ENCODE results near the gene PAMR1. TPM values are rescaled to one million over a fixed set of nuclear protein-coding genes. Genes with fewer than 3 reads are reported as not detected.

PAMR1 gene
- total RNA-seq, 4 donors from 2014 or later: 0.49 to 3.2 (median 1.4) TPM

DNA sequence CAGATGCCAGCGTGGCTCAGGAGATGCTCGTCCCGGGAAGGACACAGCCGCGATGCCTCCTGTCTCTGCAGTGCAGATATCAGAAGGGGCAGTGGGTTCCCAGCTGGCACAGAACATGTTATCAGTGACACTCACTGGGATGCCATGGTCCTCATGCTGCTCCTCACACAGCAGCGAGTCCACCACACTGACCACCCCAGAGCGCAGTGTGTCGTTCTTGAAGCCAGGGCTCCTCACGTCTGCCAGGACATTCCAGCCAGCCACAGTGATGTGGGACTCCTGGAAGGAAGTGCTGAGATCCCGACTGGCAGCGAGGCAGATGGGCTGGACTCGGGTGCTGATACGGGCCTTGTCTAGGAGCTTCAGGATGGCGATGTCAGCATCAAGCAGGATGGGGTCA, 93.0 kb downstream of the PAMR1 start:
- TF ChIP-seq, protein P1, sequence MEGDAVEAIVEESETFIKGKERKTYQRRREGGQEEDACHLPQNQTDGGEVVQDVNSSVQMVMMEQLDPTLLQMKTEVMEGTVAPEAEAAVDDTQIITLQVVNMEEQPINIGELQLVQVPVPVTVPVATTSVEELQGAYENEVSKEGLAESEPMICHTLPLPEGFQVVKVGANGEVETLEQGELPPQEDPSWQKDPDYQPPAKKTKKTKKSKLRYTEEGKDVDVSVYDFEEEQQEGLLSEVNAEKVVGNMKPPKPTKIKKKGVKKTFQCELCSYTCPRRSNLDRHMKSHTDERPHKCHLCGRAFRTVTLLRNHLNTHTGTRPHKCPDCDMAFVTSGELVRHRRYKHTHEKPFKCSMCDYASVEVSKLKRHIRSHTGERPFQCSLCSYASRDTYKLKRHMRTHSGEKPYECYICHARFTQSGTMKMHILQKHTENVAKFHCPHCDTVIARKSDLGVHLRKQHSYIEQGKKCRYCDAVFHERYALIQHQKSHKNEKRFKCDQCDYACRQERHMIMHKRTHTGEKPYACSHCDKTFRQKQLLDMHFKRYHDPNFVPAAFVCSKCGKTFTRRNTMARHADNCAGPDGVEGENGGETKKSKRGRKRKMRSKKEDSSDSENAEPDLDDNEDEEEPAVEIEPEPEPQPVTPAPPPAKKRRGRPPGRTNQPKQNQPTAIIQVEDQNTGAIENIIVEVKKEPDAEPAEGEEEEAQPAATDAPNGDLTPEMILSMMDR (IDR thresholded peaks at IDR 0.05 in 4 of 5, conservative IDR thresholded peaks at IDR 0.05 in 1 of 5): no peak
- no peak for TF ChIP-seq POLR2A (IDR thresholded peaks at IDR 0.05)
- Histone ChIP-seq H3K27me3 (peaks cover 0 to 3% (median 0%) of the 10 kb centered on the region in 3 donors), H3K4me3 (no peak overlapping the region), H3K9me3 (no peaks in the 10 kb centered on the region), H3K4me1 (no peaks in the 10 kb centered on the region), H3K36me3 (no peaks in the 10 kb centered on the region), H3K27ac (no peak overlapping the region)
- ATAC-seq (no peak), DNase-seq (no peak)
- in situ Hi-C loops (cut with MboI; ENCODE audit: low sequenced_read_pairs in 4 of 4) (no loop called here), intact Hi-C loops (cut with DNase I; ENCODE audit: low total_unique reads) (no loop called here)

DNA sequence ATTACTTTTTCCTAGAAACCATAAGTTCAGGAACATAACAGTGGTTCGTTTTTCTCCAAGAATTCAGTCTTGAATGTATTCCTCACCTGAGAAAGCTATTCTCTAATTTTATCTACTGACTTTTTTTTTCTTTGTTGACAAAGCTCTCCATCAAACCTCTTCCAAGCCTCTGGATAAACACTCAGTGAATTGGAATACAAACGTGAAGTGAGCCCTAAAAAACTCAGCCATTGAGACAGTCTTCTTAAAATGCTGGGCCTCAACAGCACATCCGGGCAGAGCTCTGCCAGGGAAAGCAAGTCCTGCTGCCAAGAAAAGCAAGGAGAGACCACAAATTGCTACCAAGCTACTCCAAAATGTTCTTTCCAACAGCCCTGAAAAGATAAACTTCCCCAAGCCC, 98.3 kb downstream of the PAMR1 start:
- DNase-seq (no peak), ATAC-seq (no peak)
- in situ Hi-C loops (cut with MboI; ENCODE audit: low sequenced_read_pairs in 4 of 4) (no loop called here), intact Hi-C loops (cut with DNase I; ENCODE audit: low total_unique reads) (no loop called here)
- Histone ChIP-seq H3K27me3 (peaks cover under 1 to 11% (median 6%) of the 10 kb centered on the region in 3 donors), H3K27ac (no peak overlapping the region), H3K9me3 (no peaks in the 10 kb centered on the region), H3K4me1 (no peaks in the 10 kb centered on the region), H3K4me3 (no peak overlapping the region), H3K36me3 (no peaks in the 10 kb centered on the region)
- TF ChIP-seq, protein P1 (IDR thresholded peaks at IDR 0.05 in 4 of 5, conservative IDR thresholded peaks at IDR 0.05 in 1 of 5): no peak
- no peak for TF ChIP-seq POLR2A (IDR thresholded peaks at IDR 0.05)

DNA sequence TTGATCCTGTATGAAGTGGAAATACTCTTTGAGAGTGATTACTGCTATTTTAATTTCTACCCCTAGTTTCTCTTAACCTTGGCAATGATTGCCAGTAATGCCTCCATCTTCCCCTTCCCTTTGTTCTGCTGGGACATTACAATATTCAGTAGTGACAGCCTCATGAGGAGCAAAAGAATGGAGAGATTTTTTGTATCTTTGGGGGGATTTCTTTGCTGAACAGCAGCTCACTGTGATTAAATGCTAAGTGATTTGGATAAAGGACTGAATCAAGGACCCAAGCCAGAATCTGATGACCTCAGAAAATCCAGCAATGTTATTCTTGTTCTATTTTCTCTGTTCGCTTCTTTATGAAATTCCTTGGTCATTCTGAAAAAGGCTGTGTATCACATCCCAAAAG, 99.1 kb downstream of the PAMR1 start:
- Histone ChIP-seq H3K9me3 (no peaks in the 10 kb centered on the region), H3K27ac (no peak overlapping the region), H3K36me3 (no peaks in the 10 kb centered on the region), H3K4me3 (no peak overlapping the region), H3K4me1 (no peaks in the 10 kb centered on the region), H3K27me3 (peaks cover 6 to 14% (median 7%) of the 10 kb centered on the region in 3 donors)
- DNase-seq (no peak), ATAC-seq (no peak)
- TF ChIP-seq, protein P1 (IDR thresholded peaks at IDR 0.05 in 4 of 5, conservative IDR thresholded peaks at IDR 0.05 in 1 of 5): no peak
- no peak for TF ChIP-seq POLR2A (IDR thresholded peaks at IDR 0.05)
- intact Hi-C loops (cut with DNase I; ENCODE audit: low total_unique reads) (no loop called here), in situ Hi-C loops (cut with MboI; ENCODE audit: low sequenced_read_pairs in 4 of 4) (no loop called here)

GRCh38 chr11:35425603-35426212, 99.7 kb downstream of the PAMR1 start:
- Histone ChIP-seq H3K36me3 (no peaks in the 10 kb centered on the region), H3K4me1 (no peaks in the 10 kb centered on the region), H3K27me3 (peaks cover 7 to 16% (median 8%) of the 10 kb centered on the region in 3 donors), H3K9me3 (no peaks in the 10 kb centered on the region), H3K27ac (no peak overlapping the region), H3K4me3 (no peak overlapping the region)
- in situ Hi-C loops (cut with MboI; ENCODE audit: low sequenced_read_pairs in 4 of 4) (no loop called here), intact Hi-C loops (cut with DNase I; ENCODE audit: low total_unique reads) (no loop called here)
- no peak for ATAC-seq
- no peak for TF ChIP-seq POLR2A (IDR thresholded peaks at IDR 0.05)
- TF ChIP-seq, protein P1 (IDR thresholded peaks at IDR 0.05 in 4 of 5, conservative IDR thresholded peaks at IDR 0.05 in 1 of 5): no peak
- no peak for DNase-seq
